Ecto neural progenitor cell (in vitro differentiated cells): ENCODE data around the gene DMRT1.

ENCODE experiments used
- DNase-seq: peaks from one replicate; pipeline ENCODE4 v3.0.0-alpha.2; 2018; ENCODE audit warnings: low spot score

DMRT1 gene

GRCh38 chr9:971901-972500, 130.5 kb downstream of the DMRT1 start:
- peak; percentile 87 for DNase-seq

- DNase-seq: peak; percentile 65
Measured at GRCh38 chr9:972501-973294, 131.2 kb downstream of the DMRT1 start.

- DNase-seq: peak; percentile 52
Measured at GRCh38 chr9:973295-973834, 131.9 kb downstream of the DMRT1 start.

GRCh38 chr9:974031-974995, 132.8 kb downstream of the DMRT1 start:
- peak; percentile 52 for DNase-seq

- peak; percentile 65 for DNase-seq
Measured at GRCh38 chr9:974996-975739, 133.7 kb downstream of the DMRT1 start.

- no peak for DNase-seq
Measured at GRCh38 chr9:975740-976257, 134.3 kb downstream of the DMRT1 start.

GRCh38 chr9:976258-976942, 134.9 kb downstream of the DMRT1 start, which contains the start of gene DMRT3:
Gene DMRT3 (plus strand): TSS chr9:976655. CDS start chr9:977002, 347 bp downstream.
- peak; percentile 78 for DNase-seq

- peak; percentile 69 for DNase-seq
Measured at GRCh38 chr9:976943-977837, 135.7 kb downstream of the DMRT1 start.

GRCh38 chr9:977838-978830, 136.6 kb downstream of the DMRT1 start:
- no peak for DNase-seq

GRCh38 chr9:979983-980382, 138.5 kb downstream of the DMRT1 start:
- DNase-seq: no peak

- DNase-seq: no peak
Measured at GRCh38 chr9:980640-981039, 139.1 kb downstream of the DMRT1 start.

GRCh38 chr9:981491-981898, 140.0 kb downstream of the DMRT1 start:
- DNase-seq: peak; percentile 60

- no peak for DNase-seq
Measured at GRCh38 chr9:982394-983230, 141.1 kb downstream of the DMRT1 start.

- no peak for DNase-seq
Measured at GRCh38 chr9:994005-994404, 152.5 kb downstream of the DMRT1 start.

- DNase-seq: no peak
Measured at GRCh38 chr9:995192-995591, 153.7 kb downstream of the DMRT1 start.

GRCh38 chr9:995781-996180, 154.3 kb downstream of the DMRT1 start:
- no peak for DNase-seq
